ENCODE data around the gene ILRUN. TPM values are rescaled to one million over a fixed set of nuclear protein-coding genes. Genes with fewer than 3 reads are reported as not detected.

ILRUN gene
- total RNA-seq: 25.9 and 31.1 TPM in 2 replicates

DNA sequence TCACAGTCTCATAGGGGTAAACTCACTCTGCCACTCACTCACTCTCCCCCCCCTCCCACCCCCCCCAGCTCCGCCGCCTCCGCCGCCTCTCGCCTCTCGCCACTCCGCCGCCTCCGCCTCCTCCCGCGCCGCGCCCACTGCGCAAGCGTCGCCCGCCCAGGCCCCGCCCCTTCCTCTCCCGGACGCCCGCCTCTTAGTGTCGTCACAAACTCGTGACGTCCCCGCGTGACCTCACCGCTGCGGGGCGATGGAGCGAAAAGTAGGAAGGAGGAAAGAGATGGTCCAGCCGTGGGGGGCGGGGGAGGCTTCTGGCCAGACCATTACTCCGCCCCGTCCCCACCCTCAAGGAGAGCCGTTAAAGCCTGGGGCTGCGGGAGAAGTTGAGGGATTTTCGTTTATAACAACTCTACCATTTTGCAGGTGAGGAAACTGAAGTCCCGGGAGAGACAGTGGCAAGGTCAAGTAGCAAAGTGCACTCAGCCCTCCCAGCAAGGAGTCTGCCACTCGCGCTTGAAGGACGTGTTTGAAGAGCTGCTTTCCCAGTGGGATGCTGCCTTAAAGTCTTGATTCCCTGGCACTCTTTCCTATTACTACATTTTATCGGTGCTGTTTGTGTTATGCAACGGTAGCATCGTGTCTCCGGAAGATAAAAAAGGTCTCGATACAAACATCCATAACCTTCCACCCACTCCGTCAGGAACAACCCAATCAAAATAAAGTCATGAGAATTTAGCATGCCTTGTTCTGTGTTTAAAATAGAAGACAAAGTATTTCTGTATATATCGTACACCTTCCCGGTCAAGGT is at the start of gene ILRUN:
TSS of gene ILRUN (minus strand) at position 29 of the 805 bp plus-strand sequence. CDS start 164 bp downstream, outside the sequence.

Other genes starting within 250 kb of the ILRUN start
- gene PACSIN1, start 230.7 kb downstream of the ILRUN start, total RNA-seq: 0.13 TPM in 1 of 2 replicates, not detected in the other
- not detected in 2 replicates for gene SPDEF, start 140.4 kb downstream of the ILRUN start, total RNA-seq
- 111 and 185 TPM in 2 replicates for gene SNRPC, start 60.7 kb upstream of the ILRUN start, total RNA-seq
- gene BLTP3A, start 95.3 kb upstream of the ILRUN start, total RNA-seq: 10.3 and 14.2 TPM in 2 replicates
- 16.5 and 20.4 TPM in 2 replicates for gene TAF11, start 191.3 kb upstream of the ILRUN start, total RNA-seq
- 9.9 and 14.2 TPM in 2 replicates for gene ANKS1A, start 192.5 kb upstream of the ILRUN start, total RNA-seq